GM12878 (cell line): Measurements from ENCODE around the gene PADI2. TPM values are rescaled to one million over a fixed set of nuclear protein-coding genes. Genes with fewer than 3 reads are reported as not detected.

ENCODE experiments used
- ATAC-seq: fragments of 200-7000 bp; cut with Tn5 transposase; 3 replicates; pipeline ENCODE4 v1.9.1; 2020; ENCODE audit warnings: mild to moderate bottlenecking, moderate library complexity
- BruUV-seq: library from RNA; stranded (reverse); fragments of 400-500 nt; replicated peaks from 2 replicates; lab custom pipeline; 2021; lab: Mats Ljungman, UMichigan
- CTCF ChIA-PET: fragments of 300-600 bp; sonication (Branson Sonifier 250); formaldehyde crosslinking; extraction: SDS; loops from one replicate; lab custom pipeline; 2021; ENCODE audit warnings: inconsistent platforms; lab: Yijun Ruan, JAX
- POLR2A ChIA-PET: fragments of 350-600 bp; formaldehyde crosslinking; extraction: SDS; loops from one replicate; lab custom pipeline; 2021; ENCODE audit warnings: inconsistent platforms; lab: Charles Lee
- RAD21 ChIA-PET: fragments of 300-600 bp; sonication (Branson Sonifier 250); formaldehyde crosslinking; loops from one replicate; lab custom pipeline; 2023; ENCODE audit warnings: antibody characterized with exemption; ENCODE audit not compliant: unreplicated experiment; lab: Charles Lee
- SMC1A ChIA-PET: fragments of 300-600 bp; sonication (Branson Sonifier 250); formaldehyde crosslinking; loops from one replicate; lab custom pipeline; 2023; ENCODE audit not compliant: unreplicated experiment, uncharacterized antibody; lab: Charles Lee
- DNase-seq: peaks from one replicate; pipeline ENCODE4 v3.0.0-alpha.2; 2011; ENCODE audit warnings: low read depth, low spot score
- FAIRE-seq: peaks from 3 replicates; lab custom pipeline; 2011; peaks lifted over from hg19 to GRCh38; lab: Jason Lieb, UNC
- H2AFZ ChIP-seq: 2 replicates; pipeline ENCODE4 v1.6.0; 2011; ENCODE audit warnings: low read depth, low read length, control low read depth; ENCODE audit not compliant: control insufficient read depth
- H3K27ac ChIP-seq: 2 replicates; pipeline ENCODE4 v1.5.1; 2011; ENCODE audit warnings: control low read depth; ENCODE audit not compliant: control insufficient read depth, insufficient read depth
- H3K27me3 ChIP-seq, 2 experiments: replicated peaks in 1 of 2; 2 replicates each; pipeline versions ENCODE4 v1.6.0 to v1.6.1; 2011; ENCODE audit warnings: low read length in 1 of 2; ENCODE audit not compliant: control insufficient read depth in 2 of 2, insufficient read depth in 2 of 2
- H3K36me3 ChIP-seq, 2 experiments: 2 replicates each; pipeline ENCODE4 v1.5.1; 2011; ENCODE audit warnings: low read length in 1 of 2; ENCODE audit not compliant: control insufficient read depth in 2 of 2, insufficient read depth in 2 of 2
- H3K4me1 ChIP-seq: 2 replicates; pipeline ENCODE4 v1.6.1; 2011; ENCODE audit warnings: mild to moderate bottlenecking, low read length, moderate library complexity, mixed read lengths; ENCODE audit not compliant: control insufficient read depth, insufficient read depth
- H3K4me2 ChIP-seq: 2 replicates; pipeline ENCODE4 v1.6.0; 2011; ENCODE audit warnings: control low read depth; ENCODE audit not compliant: control insufficient read depth, insufficient read depth
- H3K4me3 ChIP-seq: fragments of 200-600 bp; sonication (generic); 2 replicates; pipeline ENCODE4 v1.5.1; 2016
- H3K79me2 ChIP-seq: 2 replicates; pipeline ENCODE4 v1.6.0; 2011; ENCODE audit warnings: low read length; ENCODE audit not compliant: control insufficient read depth, insufficient read depth
- H3K9ac ChIP-seq: 2 replicates; pipeline ENCODE4 v1.8.0; 2011; ENCODE audit warnings: low read length, control low read depth, mixed read lengths; ENCODE audit not compliant: control insufficient read depth, insufficient read depth
- H3K9me3 ChIP-seq: replicated peaks from 3 replicates; pipeline ENCODE4 v1.5.1; 2011; ENCODE audit warnings: mild to moderate bottlenecking, low read length; ENCODE audit not compliant: control insufficient read depth, insufficient read depth
- H4K20me1 ChIP-seq: 2 replicates; pipeline ENCODE4 v1.6.0; 2011; ENCODE audit not compliant: control insufficient read depth, insufficient read depth
- BCL11A ChIP-seq: IDR thresholded peaks from 2 replicates; pipeline ENCODE4 v1.6.1; 2011; ENCODE audit warnings: low read depth, low read length
- BHLHE40 ChIP-seq, 2 experiments: fragments of 450-650 bp in 1 of 2; IDR thresholded peaks; 2 replicates each; pipeline ENCODE4 v1.6.1; 2011 to 2017; ENCODE audit warnings: low read depth in 2 of 2, borderline replicate concordance in 1 of 2, improper control_type of control experiment in 1 of 2, low read length in 1 of 2, mild to moderate bottlenecking in 1 of 2
- BRCA1 ChIP-seq: IDR thresholded peaks from 2 replicates; pipeline ENCODE4 v1.6.1; 2011; ENCODE audit warnings: low read depth, low read length, improper control_type of control experiment
- CHD1 ChIP-seq: IDR thresholded peaks from 2 replicates; pipeline ENCODE4 v1.6.1; 2012; ENCODE audit warnings: low read depth, low read length, improper control_type of control experiment
- EZH2 ChIP-seq: IDR thresholded peaks from 2 replicates; pipeline ENCODE4 v1.6.1; 2012; ENCODE audit warnings: low read depth, mild to moderate bottlenecking, control low read depth, inconsistent platforms, low read length, borderline replicate concordance; ENCODE audit not compliant: control insufficient read depth
- HDAC2 ChIP-seq: fragments of 200-600 bp; sonication (generic); IDR thresholded peaks from 2 replicates; pipeline ENCODE4 v1.6.1; 2017
- HDGF ChIP-seq: fragments of 450-650 bp; IDR thresholded peaks from 2 replicates; pipeline ENCODE4 v1.6.1; 2016; ENCODE audit warnings: antibody characterized with exemption
- IKZF1 ChIP-seq: fragments of 450-650 bp; conservative IDR thresholded peaks from 2 replicates; pipeline ENCODE4 v1.6.1; 2017; ENCODE audit warnings: antibody characterized with exemption, mild to moderate bottlenecking
- MEF2B ChIP-seq: fragments of 450-650 bp; IDR thresholded peaks from 2 replicates; pipeline ENCODE4 v1.6.1; 2018; ENCODE audit warnings: mild to moderate bottlenecking, moderate library complexity; ENCODE audit not compliant: partially characterized antibody, poor library complexity, severe bottlenecking
- NKRF ChIP-seq: fragments of 450-650 bp; conservative IDR thresholded peaks from 2 replicates; pipeline ENCODE4 v1.6.1; 2017; ENCODE audit warnings: mild to moderate bottlenecking, moderate library complexity
- RELA ChIP-seq: fragments of 450-650 bp; IDR thresholded peaks from 2 replicates; pipeline ENCODE4 v1.8.0; 2014; ENCODE audit warnings: borderline replicate concordance; ENCODE audit not compliant: partially characterized antibody
- SIN3A ChIP-seq: IDR thresholded peaks from 2 replicates; pipeline ENCODE4 v1.6.1; 2012; ENCODE audit warnings: low read depth, low read length, improper control_type of control experiment
- SKIL ChIP-seq: fragments of 450-650 bp; IDR thresholded peaks from 2 replicates; pipeline ENCODE4 v1.6.1; 2017; ENCODE audit warnings: mild to moderate bottlenecking, low read depth, inconsistent platforms; ENCODE audit not compliant: poor library complexity, severe bottlenecking
- SMAD5 ChIP-seq: IDR thresholded peaks from 2 replicates; pipeline ENCODE4 v1.6.1; 2016; ENCODE audit warnings: antibody characterized with exemption, low read depth
- SPI1 ChIP-seq: IDR thresholded peaks from 2 replicates; pipeline ENCODE4 v1.6.1; 2011; ENCODE audit warnings: low read depth, mild to moderate bottlenecking, low read length, moderate library complexity, borderline replicate concordance; ENCODE audit not compliant: insufficient read depth
- SRF ChIP-seq, 2 experiments: IDR thresholded peaks; 2 replicates each; pipeline ENCODE4 v1.6.1; 2011; ENCODE audit warnings: low read depth in 2 of 2, low read length in 2 of 2, mild to moderate bottlenecking in 1 of 2, moderate library complexity in 1 of 2
- ZNF622 ChIP-seq: fragments of 450-650 bp; IDR thresholded peaks from 2 replicates; pipeline ENCODE4 v1.6.1; 2017; ENCODE audit warnings: mild to moderate bottlenecking, inconsistent platforms
- WGBS: methylation state at CpG from one replicate; pipeline ENCODE4 v1.1.6; 2016; ENCODE audit warnings: low lambda C conversion rate; ENCODE audit not compliant: insufficient replicate concordance, insufficient coverage; ENCODE audit errors: missing lambda C conversion rate; 5-methylcytosine and 5-hydroxymethylcytosine counted together
- in situ Hi-C: fragments of 300-500 bp; cut with MboI; formaldehyde crosslinking; loops from 9 replicates; pipeline ENCODE4 v1.14.3; 2018; ENCODE audit warnings: mixed read lengths
- intact Hi-C: fragments of 100-400 bp; cut with micrococcal nuclease; formaldehyde crosslinking; loops from one replicate; pipeline ENCODE4 v1.14.2; 2022; ENCODE audit not compliant: unreplicated experiment
- polyA plus RNA-seq, 11 experiments: library from polyadenylated mRNA; depleted of rRNA in 4 of 11; unstranded in 6 of 11; stranded (reverse) in 5 of 11; fragments of >200 nt; fragmentation: Nextera tagmentation in 4 of 11; fragmentation: Illumina TruSeq in 1 of 11; extraction: Ambion mirVana in 4 of 11; extraction: Trizol in 1 of 11; gene quantifications; 1 replicate in 1 of 11; 2 replicates in 10 of 11; pipeline versions ENCODE4 v1.2.1 to v1.2.3, GENCODE V29; 2011 to 2016; ENCODE audit warnings: inconsistent platforms in 2 of 11, missing spikeins in 2 of 11, low read depth in 1 of 11
- total RNA-seq, 4 experiments: library from RNA; depleted of rRNA in 3 of 4; stranded (reverse); fragments of >200 nt in 3 of 4; fragmentation: Illumina TruSeq in 1 of 4; extraction: Trizol in 1 of 4; gene quantifications; 2 replicates each; pipeline versions ENCODE4 v1.2.1 to v1.2.3, GENCODE V29; 2013 to 2021

PADI2 gene
- total and polyA plus RNA-seq, 10 of the 15 experiments (the other 5 are each of a cell fraction or from before 2014, with no cell fraction given), result 0.05 to 3.0 (median 0.10) TPM; not detected in 1

GRCh38 chr1:17120962-17121837 is 1.9 kb upstream of the PADI2 start:
- Histone ChIP-seq H3K4me3 (no peak overlapping the region), H4K20me1 (no peaks in the 10 kb centered on the region), H3K36me3 (no peaks in the 10 kb centered on the region), H3K27me3 (peaks cover 9 to 11% of the 10 kb centered on the region in 2 experiments; a peak in 3 of 4 replicates), H3K9ac (no peak overlapping the region), H3K9me3 (no peaks in the 10 kb centered on the region), H3K27ac (no peak overlapping the region), H2AFZ (no peak overlapping the region), H3K4me2 (no peak overlapping the region), H3K79me2 (no peaks in the 10 kb centered on the region), H3K4me1 (peaks cover 8% of the 10 kb centered on the region)
- DNase-seq (no peak), FAIRE-seq (no peak), ATAC-seq (no peak)
- CTCF ChIA-PET, result interaction anchor here (0.7 to 12.1 kb wide), 18 partner anchors 9 to 216 kb away, joined by 3 to 315 read pairs (median 4); no protein-coding TSS in a partner anchor
- BruUV-seq, result no TSS peak
- POLR2A ChIA-PET, result interaction anchor here (0.6 to 3.9 kb wide), 13 partner anchors 8 to 141 kb away, joined by 3 to 23 read pairs (median 6); no protein-coding TSS in a partner anchor
- intact Hi-C loops, result loop anchor here (1.0 kb wide), 1 partner anchor 62 kb away; no protein-coding TSS in a partner anchor
- SMC1A ChIA-PET, result interaction anchor here (1.0 to 12.4 kb wide), 14 partner anchors 9 to 215 kb away, joined by 3 to 236 read pairs (median 6); no protein-coding TSS in a partner anchor
- WGBS, result 51% methylated on average over 23 of the region's 23 CpGs
- RAD21 ChIA-PET, result interaction anchor here (0.6 to 9.7 kb wide), 21 partner anchors 9 to 154 kb away, joined by 3 to 186 read pairs (median 5); no protein-coding TSS in a partner anchor
- in situ Hi-C loops, result no loop called here
- TF ChIP-seq MEF2B (peak; percentile 64), SKIL (no peak), BHLHE40 (IDR thresholded peaks at IDR 0.05; ENCODE audit: borderline replicate concordance in 1 of 2, low read depth in 2 of 2, low read length in 1 of 2) (no peak), SMAD5 (no peak), EZH2 (no peak), RELA (no peak), CHD1 (no peak), BRCA1 (no peak), BCL11A (no peak), HDGF (no peak), ZNF622 (no peak), SPI1 (no peak), SIN3A (no peak), IKZF1 (peak; percentile 57), NKRF (no peak), HDAC2 (no peak), SRF (IDR thresholded peaks at IDR 0.05; ENCODE audit: low read depth in 2 of 2, low read length in 2 of 2) (no peak)
